DMS 273 (cell line): ENCODE results near the gene GLA.

Experiments used
- DNase-seq: peaks from one replicate; lab custom pipeline; 2025; ENCODE audit not compliant: unreplicated experiment; lab: John Stamatoyannopoulos, UW

GLA gene

DNA sequence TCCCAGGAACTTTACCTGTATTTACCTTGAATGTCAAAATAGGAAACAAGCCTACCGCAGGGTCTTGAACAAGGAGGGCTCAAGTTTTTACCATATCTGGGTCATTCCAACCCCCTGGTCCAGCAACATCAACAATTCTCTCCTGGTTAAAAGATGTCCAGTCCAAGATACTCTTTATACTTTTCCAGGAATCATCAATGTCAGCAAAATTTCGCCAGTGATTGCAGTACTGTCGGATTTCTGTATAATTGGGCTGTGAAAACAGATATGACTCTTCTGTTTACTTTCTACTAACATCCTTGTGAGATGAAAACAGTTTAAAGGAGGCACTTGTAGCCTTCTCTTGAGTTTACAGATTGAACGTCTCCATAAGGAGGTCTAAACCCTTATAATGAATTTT lies 9.0 kb downstream of the GLA start:
- DNase-seq, result no peak

DNA sequence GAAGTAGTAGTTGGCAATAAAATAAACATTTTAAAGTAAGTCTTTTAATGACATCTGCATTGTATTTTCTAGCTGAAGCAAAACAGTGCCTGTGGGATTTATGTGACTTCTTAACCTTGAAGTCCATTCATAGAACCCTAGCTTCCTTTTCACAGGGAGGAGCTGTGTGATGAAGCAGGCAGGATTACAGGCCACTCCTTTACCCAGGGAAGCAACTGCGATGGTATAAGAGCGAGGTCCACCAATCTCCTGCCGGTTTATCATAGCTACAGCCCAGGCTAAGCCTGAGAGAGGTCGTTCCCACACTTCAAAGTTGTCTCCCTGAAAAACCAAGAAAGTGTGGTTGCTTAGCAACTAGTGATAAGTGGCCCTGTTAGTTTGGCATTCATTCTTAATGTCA lies 9.9 kb downstream of the GLA start:
- peak; percentile 47 for DNase-seq

- peak; percentile 47 for DNase-seq
These were observed 11.9 kb downstream of the GLA start for GRCh38 chrX:101395789-101396188.

DNA sequence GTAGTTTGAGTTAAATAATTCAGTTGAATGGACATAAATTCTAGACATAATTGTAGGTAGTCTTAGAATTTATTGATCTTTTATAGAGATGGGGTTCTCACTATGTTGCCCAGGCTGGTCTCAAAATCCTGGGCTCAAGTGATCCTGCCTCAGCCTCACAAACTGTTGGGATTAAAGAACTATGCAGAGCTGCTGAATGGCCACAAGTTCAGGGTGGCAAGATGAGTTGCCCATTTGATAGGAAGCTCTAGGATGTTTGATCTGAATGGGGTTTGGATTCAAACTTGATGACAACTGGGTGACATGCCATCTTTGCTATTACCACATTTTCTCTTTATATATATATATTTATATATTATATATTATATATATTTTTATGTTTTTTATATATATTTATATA lies 13.4 kb downstream of the GLA start:
- DNase-seq, result peak; percentile 28

- no peak for DNase-seq
These were observed 14.0 kb downstream of the GLA start for GRCh38 chrX:101393530-101394305.

- no peak for DNase-seq
These were observed 15.9 kb downstream of the GLA start for GRCh38 chrX:101391831-101392230.

GRCh38 chrX:101390664-101391525 lies 16.8 kb downstream of the GLA start, which contains the start of gene RPL36A:
TSS of gene RPL36A (plus strand) at chrX:101391011. CDS start at chrX:101391044, 33 bp downstream.
- DNase-seq, result peak; percentile 96

- DNase-seq, result no peak
These were observed 19.1 kb downstream of the GLA start for GRCh38 chrX:101388604-101389003.

- no peak for DNase-seq
These were observed 21.2 kb downstream of the GLA start for GRCh38 chrX:101386542-101386885.

DNA sequence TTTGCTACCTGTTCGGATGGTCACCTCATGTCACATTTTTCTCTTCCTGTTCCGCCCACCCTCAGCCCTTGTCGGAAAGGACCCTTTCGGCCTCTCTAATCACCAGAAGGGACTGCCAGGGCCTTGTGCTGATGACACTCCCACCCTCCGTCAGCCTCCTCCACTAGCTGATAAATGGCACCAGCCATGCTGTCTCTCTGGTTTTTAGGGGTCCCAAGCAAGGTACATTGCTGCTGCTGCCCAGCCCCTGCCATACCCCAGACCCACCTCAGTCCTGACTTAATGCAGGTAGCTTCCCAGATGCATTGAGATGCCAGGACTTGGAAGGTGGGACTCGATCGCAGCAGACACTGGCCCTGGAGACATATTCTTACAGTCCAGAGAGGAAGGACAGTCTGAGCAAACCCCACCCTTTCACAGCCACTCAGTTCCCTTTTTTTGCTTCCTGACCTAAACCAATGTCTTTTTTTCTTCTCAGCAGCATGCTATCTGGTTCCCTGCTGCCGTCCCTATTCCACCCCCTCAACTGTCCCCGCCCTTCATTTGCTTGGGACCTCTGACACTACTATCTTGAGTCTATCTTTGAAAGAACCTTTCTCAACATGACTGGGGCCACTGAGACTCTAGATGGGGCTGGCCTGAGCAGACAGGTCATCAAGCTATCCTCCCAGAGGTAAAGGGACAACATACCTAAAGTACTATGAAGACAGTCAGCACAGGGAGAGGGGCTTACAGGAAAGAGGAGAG lies 21.8 kb downstream of the GLA start, which contains the start of gene BTK:
BTK (minus strand) TSS at position 397 of the 747 bp plus-strand sequence. CDS start 10,907 bp downstream, outside the sequence.
- no peak for DNase-seq

DNA sequence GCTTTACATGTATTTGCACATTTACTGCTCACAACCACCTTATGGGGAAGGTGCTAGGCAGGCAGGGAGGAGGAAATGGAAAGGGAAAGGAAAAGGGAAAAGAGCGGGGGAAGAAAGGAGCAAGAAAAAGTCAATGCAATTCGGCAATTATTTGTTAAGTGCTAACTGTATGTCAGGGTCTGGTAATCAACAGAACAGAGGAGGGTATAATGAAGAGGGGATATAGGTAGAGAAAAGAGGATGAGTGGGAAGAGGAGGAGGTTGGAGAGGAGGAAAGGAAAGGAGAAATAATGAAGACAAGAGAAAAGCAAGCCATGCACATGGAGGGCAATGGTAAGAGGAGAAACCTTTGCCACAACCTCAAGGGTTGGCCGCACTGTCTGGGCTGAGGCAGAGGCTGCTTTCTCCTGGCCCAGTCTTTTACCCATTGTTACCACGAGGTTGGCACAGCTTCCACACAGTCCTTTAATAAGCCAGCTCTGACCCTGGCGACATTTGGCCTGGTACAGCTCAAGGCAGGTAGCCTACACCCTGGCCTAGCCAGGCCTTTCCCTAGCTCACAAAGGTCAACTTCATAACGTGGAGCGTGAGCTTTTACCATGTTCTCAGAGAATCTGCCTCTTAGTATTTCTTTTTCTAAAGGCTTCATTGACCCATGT lies 22.6 kb downstream of the GLA start:
- DNase-seq, result no peak

- DNase-seq, result peak; percentile 45
These were observed 24.0 kb downstream of the GLA start for GRCh38 chrX:101383679-101384205.

DNA sequence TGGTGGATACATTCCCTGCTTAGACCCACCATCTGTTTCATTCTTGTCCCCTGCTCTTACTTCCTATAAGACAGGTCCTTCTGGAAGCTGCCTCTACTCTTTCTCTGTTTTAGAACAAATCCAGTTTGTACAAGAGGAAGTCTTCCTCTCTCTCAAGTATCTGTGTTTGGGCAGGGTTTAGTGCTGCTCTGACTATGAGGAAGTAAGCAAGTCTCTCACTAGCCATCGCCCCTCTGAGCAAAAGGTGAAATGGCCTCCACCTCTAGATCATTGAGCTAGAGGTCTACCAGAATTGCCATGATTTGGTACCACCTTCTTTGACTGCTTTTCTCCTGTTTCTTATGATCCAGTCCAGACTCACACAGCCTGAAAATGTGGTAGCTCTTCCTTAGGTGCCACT lies 30.2 kb downstream of the GLA start:
- DNase-seq, result no peak

GRCh38 chrX:101370888-101371504 lies 36.7 kb downstream of the GLA start:
- no peak for DNase-seq

- no peak for DNase-seq
These were observed 38.0 kb downstream of the GLA start for GRCh38 chrX:101369687-101370086.

- DNase-seq, result no peak
These were observed 38.9 kb downstream of the GLA start for GRCh38 chrX:101368800-101369199.

DNA sequence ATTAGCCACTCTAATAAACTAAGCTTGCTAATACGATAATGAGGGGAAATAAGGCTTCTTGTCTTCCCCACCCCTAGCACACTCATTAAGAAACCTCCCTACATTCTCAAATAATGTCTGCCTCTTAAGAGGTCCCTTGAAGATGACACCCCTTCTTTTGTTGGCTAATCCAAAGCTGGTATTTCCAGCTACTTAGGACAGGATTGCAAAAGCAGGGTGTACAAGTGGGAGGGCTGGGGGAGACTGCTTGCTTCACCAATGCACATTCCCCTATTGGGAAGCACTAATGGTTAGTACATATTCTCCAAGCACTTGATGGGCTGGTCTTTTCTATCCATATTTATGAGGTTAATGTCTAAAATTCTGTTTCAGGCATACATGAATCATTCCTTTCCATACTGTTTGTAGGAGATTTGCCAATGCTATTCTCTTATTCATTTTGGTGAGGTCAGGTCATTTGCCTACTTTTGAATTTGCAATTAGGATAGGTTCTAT lies 42.4 kb downstream of the GLA start:
- no peak for DNase-seq

- DNase-seq, result no peak
These were observed 45.0 kb downstream of the GLA start for GRCh38 chrX:101362757-101363156.

DNA sequence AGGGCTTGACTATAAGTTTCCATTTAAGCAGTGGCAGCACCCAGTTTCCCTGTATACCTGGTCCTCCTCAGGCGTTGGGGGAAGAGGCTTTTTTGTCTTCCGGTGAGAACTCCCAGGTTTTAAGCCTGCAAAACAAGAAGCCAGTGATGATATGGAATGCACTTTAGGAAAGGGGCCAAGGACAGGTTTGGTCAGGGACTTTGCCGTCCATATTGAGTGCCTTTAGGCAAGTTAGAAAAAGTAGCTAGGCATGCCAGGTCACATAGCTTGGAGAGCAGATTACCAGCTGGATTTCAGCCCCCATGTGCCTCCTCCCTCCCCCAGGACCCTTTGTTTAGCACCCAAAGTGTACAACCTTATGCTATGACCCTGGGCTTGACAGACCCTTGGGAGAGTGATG lies 45.6 kb downstream of the GLA start:
- DNase-seq, result no peak

- DNase-seq, result no peak
These were observed 47.3 kb downstream of the GLA start for GRCh38 chrX:101360390-101360789.
